HG02678 (cell line): ENCODE data around the gene NUAK1.

Experiments
- ATAC-seq: cut with Tn5 transposase; IDR thresholded peaks from one replicate; pipeline ENCODE4 v1.9.1; 2021; ENCODE audit warnings: mild to moderate bottlenecking, moderate library complexity; ENCODE audit not compliant: unreplicated experiment

The NUAK1 gene

DNA sequence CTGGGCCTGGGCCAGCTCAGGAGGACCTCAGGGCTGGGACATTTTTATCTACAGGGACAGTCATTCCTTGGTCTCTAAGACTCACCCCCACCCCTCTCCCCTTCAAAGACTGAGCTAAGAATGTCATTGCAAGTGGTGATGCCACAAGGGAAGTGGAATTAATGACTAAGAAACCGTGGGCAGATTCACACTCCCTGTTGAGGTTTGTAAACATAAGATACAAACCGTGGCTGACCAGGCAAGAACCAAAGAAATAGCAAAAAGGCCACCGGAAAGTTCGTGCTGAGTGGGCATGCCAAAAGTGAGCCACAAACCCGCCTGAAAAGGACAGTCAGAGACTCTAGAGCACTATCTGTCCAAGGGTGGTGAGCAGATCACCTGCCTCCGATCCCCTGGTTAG is 25.7 kb downstream of the NUAK1 start:
- ATAC-seq = no peak

GRCh38 chr12:106112145-106112821 is 26.5 kb downstream of the NUAK1 start:
- no peak for ATAC-seq

DNA sequence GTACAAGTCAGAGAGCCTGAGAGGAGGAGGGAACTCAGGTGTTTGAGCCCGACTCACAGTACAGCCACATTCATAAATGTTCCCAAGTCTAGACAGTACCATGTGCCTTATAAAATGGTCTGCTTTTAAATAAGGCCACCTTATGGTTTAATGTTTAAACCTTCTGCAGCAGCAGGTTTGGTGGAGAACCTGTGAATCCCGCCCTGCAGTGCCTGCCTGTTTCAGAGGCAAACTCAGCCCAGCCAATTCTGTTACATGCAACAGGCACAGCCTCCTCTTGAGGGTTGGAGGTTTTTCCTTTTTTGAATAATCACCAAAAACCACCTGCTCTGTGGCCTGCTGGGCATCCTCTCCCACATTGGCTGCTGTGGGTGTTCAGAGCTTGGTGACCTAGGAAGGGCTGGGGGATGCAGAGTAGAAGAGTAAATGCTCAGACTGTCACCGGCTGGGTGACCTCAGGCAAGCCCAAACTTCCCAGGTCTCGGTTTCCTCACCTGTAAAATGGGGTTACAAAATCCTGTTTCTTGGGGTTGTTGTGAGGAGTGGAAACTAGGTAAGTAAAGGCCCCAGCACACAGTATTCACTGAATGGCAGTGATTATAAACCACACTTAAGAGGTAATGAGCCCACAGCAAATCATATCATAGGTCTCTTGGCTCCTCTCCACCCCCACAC is 28.0 kb downstream of the NUAK1 start:
- no peak for ATAC-seq

- ATAC-seq = no peak
Measured at GRCh38 chr12:106109168-106109910, 29.4 kb downstream of the NUAK1 start.

DNA sequence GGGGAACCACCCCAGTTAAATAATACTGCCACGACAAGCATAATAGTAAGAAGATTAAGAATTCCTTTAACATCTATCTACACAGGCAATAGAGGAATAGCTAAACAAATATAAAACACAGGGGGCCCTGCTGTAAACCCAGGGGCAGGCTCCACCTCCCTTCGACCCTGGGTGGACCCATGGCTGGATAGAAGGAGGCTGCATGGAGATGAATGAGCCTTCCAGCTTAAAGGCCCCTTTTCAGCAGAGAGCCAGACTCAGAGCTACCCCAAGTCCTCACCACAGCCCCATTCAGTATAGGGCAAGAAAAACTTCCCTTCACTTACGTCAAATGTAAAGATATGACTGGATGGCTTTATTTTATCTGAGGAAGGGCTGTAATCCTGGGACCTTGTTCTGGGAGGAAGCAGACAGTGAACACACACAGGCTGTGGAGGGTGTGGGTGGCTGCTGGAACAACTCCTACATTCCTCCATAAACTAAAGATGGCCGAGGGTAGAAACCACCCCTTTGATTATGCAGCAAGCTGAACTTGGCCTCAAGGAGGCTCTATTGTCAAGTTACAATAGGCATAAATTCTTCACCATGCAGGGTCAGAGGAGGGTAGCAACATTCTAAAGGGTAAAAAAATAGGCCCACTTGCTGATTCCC is 30.4 kb downstream of the NUAK1 start:
- no peak for ATAC-seq

DNA sequence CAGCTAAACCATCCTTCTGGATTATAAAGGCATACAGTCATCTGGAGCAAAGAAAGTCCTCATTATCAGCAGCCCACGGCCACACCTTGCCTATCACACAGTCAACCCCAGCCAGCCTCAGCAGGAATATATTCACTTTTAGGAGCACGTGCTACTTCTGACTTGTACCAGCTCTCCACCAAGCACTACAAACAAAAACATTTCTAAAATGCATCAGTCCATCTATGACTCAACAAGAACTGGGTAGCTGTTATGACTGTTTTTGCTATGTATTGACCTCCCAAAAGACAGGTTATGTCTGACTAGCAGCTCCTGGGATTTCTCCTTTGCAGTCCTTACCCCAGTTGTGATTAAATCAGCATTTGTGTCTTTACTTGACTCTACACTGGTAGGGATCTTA is 31.2 kb downstream of the NUAK1 start:
- ATAC-seq = no peak

DNA sequence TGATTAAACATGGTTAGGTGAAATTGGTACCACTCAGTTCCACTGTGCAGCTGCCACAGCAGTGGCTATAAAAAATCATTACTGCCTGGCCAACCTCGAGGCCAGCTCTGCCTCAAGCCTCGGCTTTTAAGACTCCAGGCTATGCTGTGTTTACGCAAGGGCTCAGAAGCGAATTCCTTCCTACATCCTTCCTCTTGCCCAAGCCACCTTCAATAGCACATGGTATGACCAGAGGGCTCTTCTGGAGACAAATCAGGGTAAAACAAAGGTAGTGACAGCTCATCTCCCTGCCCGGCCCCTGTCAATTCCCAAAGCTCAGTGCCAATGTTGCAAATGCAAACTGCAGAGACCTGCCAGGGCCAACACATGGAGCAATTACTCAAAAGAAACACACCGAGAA is 31.9 kb downstream of the NUAK1 start:
- no peak for ATAC-seq

- ATAC-seq = no peak
Measured at GRCh38 chr12:106106061-106106566, 32.6 kb downstream of the NUAK1 start.

DNA sequence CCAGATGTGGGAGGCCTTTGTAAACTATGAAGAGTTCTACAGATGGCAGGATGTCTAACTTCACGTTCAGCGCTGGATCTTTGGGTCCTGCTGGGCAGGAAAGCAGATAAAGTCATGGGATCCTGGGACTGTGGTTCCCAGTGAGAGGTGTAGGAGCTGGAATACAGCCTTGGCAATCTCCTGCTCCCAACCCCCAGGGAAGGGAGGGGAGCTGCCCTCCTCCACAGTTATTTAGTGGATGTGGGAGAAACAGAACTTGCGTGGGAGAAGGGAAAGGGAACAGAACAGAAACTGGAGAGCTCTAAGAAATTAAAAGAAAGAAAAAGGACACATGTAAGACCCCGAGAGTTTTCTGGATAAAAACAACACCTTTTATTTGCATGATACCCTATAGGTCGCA is 37.0 kb downstream of the NUAK1 start:
- ATAC-seq = no peak

DNA sequence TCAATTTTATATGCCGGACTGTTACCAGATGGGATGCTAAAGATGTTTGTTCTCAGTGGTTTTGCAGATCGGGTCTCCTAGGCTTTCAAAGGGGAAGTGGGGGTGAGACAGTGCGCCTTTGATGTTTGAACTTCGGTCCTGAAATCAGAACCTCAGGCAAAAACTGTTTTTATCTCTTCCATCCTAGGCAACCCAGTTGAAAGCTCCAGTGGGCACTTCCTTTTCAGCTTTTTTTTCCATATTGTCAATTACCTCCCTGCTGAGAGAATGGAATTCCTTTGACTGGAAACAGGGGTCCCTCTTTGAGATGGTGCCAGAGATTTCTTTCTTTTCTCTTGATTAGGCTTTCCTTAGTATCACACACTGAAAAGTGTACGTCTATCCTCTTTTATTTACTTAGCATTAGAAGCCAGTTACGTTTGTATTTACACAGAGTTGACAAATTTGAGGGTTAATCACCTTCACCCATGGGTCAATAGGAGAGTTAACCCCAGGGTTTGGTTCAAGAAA is 40.0 kb downstream of the NUAK1 start:
- ATAC-seq = no peak

DNA sequence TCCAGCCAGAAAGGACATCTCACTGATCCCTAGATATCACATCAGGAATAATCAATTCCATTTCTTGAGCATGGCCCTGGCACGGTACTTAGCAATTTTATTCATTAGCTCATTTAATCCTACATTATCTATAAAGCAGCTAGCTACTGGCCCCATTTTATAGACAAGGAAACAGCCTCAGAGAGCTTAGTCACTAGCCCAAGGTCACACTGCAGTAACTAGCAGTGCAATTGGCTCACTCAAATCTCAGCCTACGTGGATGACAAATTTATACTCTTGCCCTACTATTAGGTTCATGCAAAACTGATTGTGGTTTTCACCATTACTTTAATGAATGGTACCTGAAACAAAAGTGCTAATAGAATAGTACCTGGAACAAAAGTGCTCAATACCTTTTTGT is 41.7 kb downstream of the NUAK1 start:
- ATAC-seq = no peak

- no peak for ATAC-seq
Measured at GRCh38 chr12:106096376-106096775, 42.4 kb downstream of the NUAK1 start.

DNA sequence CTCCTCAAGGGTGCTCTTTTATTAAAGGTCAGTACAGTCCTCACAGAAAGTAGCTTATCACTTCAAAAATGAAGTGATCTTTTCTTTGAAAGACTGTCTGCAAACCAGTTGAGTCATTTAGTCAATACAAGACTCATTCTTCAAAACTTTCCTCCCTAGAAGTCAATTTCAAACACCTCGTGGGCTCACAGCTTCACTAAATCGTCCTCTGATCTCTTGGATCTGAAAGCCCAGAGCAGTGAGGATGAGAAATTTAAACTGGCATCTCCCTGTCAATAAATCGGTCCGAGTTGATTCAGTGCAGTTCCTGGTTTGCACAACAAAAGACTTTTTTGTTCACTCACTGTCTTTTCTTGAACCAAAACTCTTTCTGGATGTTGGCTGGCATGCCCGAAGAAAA is 44.5 kb downstream of the NUAK1 start:
- no peak for ATAC-seq

- no peak for ATAC-seq
Measured at GRCh38 chr12:106093246-106093645, 45.5 kb downstream of the NUAK1 start.

- no peak for ATAC-seq
Measured at GRCh38 chr12:106091446-106091820, 47.3 kb downstream of the NUAK1 start.

DNA sequence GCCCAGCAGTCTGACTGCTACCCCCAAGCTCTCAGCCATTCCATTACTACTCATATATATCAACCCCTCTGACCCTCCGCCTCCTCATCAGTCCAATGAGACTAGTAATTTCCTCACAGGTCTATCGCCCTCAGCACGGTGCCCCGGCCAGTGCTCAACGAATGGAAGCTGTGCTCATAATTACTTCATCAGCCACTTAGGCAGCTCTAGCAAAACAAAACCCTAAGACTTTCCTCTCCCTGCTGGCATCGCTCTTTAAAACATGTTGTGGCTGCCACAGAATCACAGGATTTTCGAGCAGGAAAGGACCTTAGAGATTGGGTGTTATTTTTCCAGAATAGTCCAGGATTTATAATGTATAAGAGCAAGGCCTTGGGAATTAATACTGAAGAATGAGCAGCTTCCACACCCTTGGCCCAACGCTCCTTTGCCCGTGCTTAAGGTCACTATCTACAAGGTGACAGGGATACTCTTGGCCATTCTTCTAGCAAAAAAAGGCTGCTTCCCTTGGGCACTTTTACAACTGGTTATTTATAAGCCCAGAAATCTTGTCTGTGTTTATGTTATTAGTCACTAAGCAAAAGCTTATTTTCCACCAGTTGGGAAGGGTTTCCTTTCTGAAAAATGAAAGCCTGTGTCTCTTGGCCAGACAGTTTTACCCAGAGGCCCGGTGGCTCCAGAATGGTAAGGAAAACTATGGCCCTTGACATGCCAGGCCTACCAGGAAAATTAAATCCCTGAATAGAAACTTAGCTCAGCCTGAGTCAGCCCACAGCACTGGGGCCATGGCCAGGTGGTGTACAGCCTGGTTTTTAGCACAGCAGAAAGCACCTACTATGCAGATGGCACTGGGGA is 47.9 kb downstream of the NUAK1 start:
- no peak for ATAC-seq

DNA sequence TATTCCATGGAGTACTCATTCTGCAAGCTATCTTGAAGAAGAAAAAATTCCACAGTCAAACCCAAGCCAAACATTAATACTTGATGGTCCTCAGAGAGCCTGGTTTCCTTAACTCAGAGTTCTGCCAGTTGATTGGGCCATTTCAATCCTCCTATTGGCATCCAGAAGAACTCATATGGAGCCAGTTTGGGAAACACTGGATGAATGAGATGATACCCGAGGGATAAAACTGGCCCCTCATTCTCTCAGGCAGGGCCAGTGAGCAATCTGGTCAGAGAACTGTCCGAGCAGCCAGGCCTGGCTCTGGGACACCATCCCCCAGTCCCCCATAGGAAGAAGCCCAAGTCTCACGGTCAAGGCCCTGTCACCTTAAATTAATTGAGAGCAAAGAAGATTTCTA is 48.8 kb downstream of the NUAK1 start:
- ATAC-seq = no peak

GRCh38 chr12:106088811-106089485 is 49.8 kb downstream of the NUAK1 start:
- ATAC-seq = no peak

DNA sequence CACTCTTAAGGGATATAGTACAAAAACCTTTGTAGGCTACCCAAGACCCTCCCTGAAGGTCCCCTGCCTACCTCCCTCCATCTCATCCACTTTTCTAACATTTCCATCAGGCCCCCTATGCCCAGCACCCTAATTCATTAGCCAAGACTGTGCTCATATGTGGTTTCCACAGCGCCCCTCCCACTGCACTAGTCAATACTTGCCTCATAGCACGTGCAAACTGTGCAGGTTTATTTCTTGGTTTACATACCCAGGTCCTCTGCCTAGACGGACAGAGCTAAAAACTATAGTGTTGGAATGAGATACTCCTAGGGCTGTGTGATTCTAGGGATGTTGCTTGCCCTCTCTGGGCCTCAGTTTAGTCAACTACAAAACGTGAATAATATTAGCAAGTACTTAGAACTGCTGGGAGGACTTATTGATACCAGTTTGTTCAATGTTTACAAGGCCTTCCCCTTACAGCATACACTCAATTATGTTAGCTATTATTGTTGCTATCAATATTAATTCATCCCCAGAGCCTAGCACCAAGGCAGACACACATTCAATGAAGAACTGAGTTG is 50.4 kb downstream of the NUAK1 start:
- ATAC-seq = no peak
